ENCODE measurements around the gene SDCBP2.

GRCh38 chr20:1360094-1360846 lies 31.3 kb upstream of the SDCBP2 start:
- no peak for TF ChIP-seq POLR2A (IDR thresholded peaks at IDR 0.05)
- no peak for TF ChIP-seq CTCF (IDR thresholded peaks at IDR 0.05 in 4 of 5, conservative IDR thresholded peaks at IDR 0.05 in 1 of 5)
